Activated naive CD8-positive, alpha-beta T cell treated with anti-CD3 and anti-CD28 coated beads, Interleukin-2, amount 50 U/mL, for 24 hours (primary cell): ENCODE measurements around the gene ADAMTS7.
"Not testable (repeated sequence)": the region's sequence is repeated elsewhere in the genome, so short reads cannot be mapped to it uniquely, and the experiment has no call there.

Experiments
- ATAC-seq: fragments of 150-1000 bp; cut with Tn5 transposase; one replicate; pipeline ENCODE4 v1.10.0; 2021
- DNase-seq: peaks from one replicate; pipeline ENCODE4 v3.0.0; 2021
- H3K27ac Mint-ChIP-seq: one replicate; pipeline ENCODE4 v1.8.0; 2021; ENCODE audit warnings: mild to moderate bottlenecking, mixed read lengths
- H3K27me3 Mint-ChIP-seq: one replicate; pipeline ENCODE4 v1.8.0; 2021; ENCODE audit warnings: mixed read lengths
- H3K36me3 Mint-ChIP-seq: one replicate; pipeline ENCODE4 v1.8.0; 2021; ENCODE audit warnings: low read depth, mixed read lengths
- H3K4me1 Mint-ChIP-seq: one replicate; pipeline ENCODE4 v1.8.0; 2021; ENCODE audit warnings: mixed read lengths
- H3K4me3 Mint-ChIP-seq: one replicate; pipeline ENCODE4 v1.8.0; 2021; ENCODE audit warnings: mild to moderate bottlenecking, moderate library complexity, mixed read lengths
- H3K9me3 Mint-ChIP-seq: one replicate; pipeline ENCODE4 v1.8.0; 2021; ENCODE audit warnings: mixed read lengths

ADAMTS7 gene

GRCh38 chr15:78811124-78811824, at the start of gene ADAMTS7:
Gene ADAMTS7 (minus strand): TSS chr15:78811464. CDS start chr15:78811220, 244 bp downstream.
- DNase-seq (peak; percentile 74), ATAC-seq (peak; percentile 87)
- Mint-ChIP-seq H3K4me1 (peaks cover 13% of the 10 kb centered on the region), H3K27ac (peak within 1 kb of the TSS; percentile 50), H3K9me3 (peaks cover 7% of the 10 kb centered on the region), H3K27me3 (peaks cover 41% of the 10 kb centered on the region), H3K36me3 (no peaks in the 10 kb centered on the region), H3K4me3 (peak within 1 kb of the TSS; percentile 73)

- H3K36me3 Mint-ChIP-seq: no peaks in the 10 kb centered on the region
- H3K27me3 Mint-ChIP-seq: no peaks in the 10 kb centered on the region
- H3K9me3 Mint-ChIP-seq: no peaks in the 10 kb centered on the region
- H3K4me3 Mint-ChIP-seq: peak overlapping the region; percentile 84
- DNase-seq: peak; percentile 83
- peaks cover 17% of the 10 kb centered on the region for H3K4me1 Mint-ChIP-seq
- peak overlapping the region; percentile 85 for H3K27ac Mint-ChIP-seq
- peak; percentile 94 for ATAC-seq
Measured at GRCh38 chr15:78859971-78860719, 48.9 kb upstream of the ADAMTS7 start.

GRCh38 chr15:78855746-78856145, 44.5 kb upstream of the ADAMTS7 start:
- H3K36me3 Mint-ChIP-seq: no peaks in the 10 kb centered on the region
- no peak for DNase-seq
- no peaks in the 10 kb centered on the region for H3K9me3 Mint-ChIP-seq
- no peak overlapping the region for H3K4me3 Mint-ChIP-seq
- H3K27me3 Mint-ChIP-seq: no peaks in the 10 kb centered on the region
- peak overlapping the region; percentile 69 for H3K27ac Mint-ChIP-seq
- peaks cover 24% of the 10 kb centered on the region for H3K4me1 Mint-ChIP-seq
- ATAC-seq: no peak

GRCh38 chr15:78854833-78855372, 43.6 kb upstream of the ADAMTS7 start:
- Mint-ChIP-seq H3K4me1 (peaks cover 19% of the 10 kb centered on the region), H3K9me3 (no peaks in the 10 kb centered on the region), H3K4me3 (no peak overlapping the region), H3K27me3 (no peaks in the 10 kb centered on the region), H3K36me3 (no peaks in the 10 kb centered on the region), H3K27ac (no peak overlapping the region)
- DNase-seq (no peak), ATAC-seq (no peak)

GRCh38 chr15:78853500-78853899, 42.2 kb upstream of the ADAMTS7 start:
- Mint-ChIP-seq H3K36me3 (no peaks in the 10 kb centered on the region), H3K9me3 (no peaks in the 10 kb centered on the region), H3K4me3 (no peak overlapping the region), H3K27me3 (no peaks in the 10 kb centered on the region), H3K27ac (no peak overlapping the region), H3K4me1 (peaks cover 17% of the 10 kb centered on the region)
- ATAC-seq (no peak), DNase-seq (no peak)

GRCh38 chr15:78850941-78851755, 39.9 kb upstream of the ADAMTS7 start:
- ATAC-seq: no peak
- no peaks in the 10 kb centered on the region for H3K27me3 Mint-ChIP-seq
- no peak overlapping the region for H3K27ac Mint-ChIP-seq
- H3K9me3 Mint-ChIP-seq: no peaks in the 10 kb centered on the region
- DNase-seq: no peak
- no peak overlapping the region for H3K4me3 Mint-ChIP-seq
- peaks cover 15% of the 10 kb centered on the region for H3K4me1 Mint-ChIP-seq
- H3K36me3 Mint-ChIP-seq: no peaks in the 10 kb centered on the region

- ATAC-seq (no peak), DNase-seq (no peak)
Measured at GRCh38 chr15:78850352-78850751, 39.1 kb upstream of the ADAMTS7 start.

GRCh38 chr15:78847387-78847906, 36.2 kb upstream of the ADAMTS7 start:
- H3K27me3 Mint-ChIP-seq, ATAC-seq, H3K27ac Mint-ChIP-seq, H3K9me3 Mint-ChIP-seq, H3K36me3 Mint-ChIP-seq, H3K4me1 Mint-ChIP-seq, H3K4me3 Mint-ChIP-seq, DNase-seq: not testable (repeated sequence)

More at GRCh38 chr15:78850352-78850751, 39.1 kb upstream of the ADAMTS7 start:
- Mint-ChIP-seq H3K27ac (no peak overlapping the region), H3K9me3 (no peaks in the 10 kb centered on the region), H3K36me3 (no peaks in the 10 kb centered on the region), H3K4me1 (peaks cover 9% of the 10 kb centered on the region), H3K4me3 (no peak overlapping the region), H3K27me3 (no peaks in the 10 kb centered on the region)

- H3K36me3 Mint-ChIP-seq, H3K27ac Mint-ChIP-seq, DNase-seq, H3K4me3 Mint-ChIP-seq, ATAC-seq, H3K27me3 Mint-ChIP-seq, H3K9me3 Mint-ChIP-seq: not testable (repeated sequence)
- peaks cover 12% of the 10 kb centered on the region for H3K4me1 Mint-ChIP-seq
Measured at GRCh38 chr15:78846906-78847305, 35.6 kb upstream of the ADAMTS7 start.

- no peaks in the 10 kb centered on the region for H3K36me3 Mint-ChIP-seq
- H3K27ac Mint-ChIP-seq: peak overlapping the region; percentile 90
- no peaks in the 10 kb centered on the region for H3K27me3 Mint-ChIP-seq
- H3K4me3 Mint-ChIP-seq: no peak overlapping the region
- ATAC-seq (no peak), DNase-seq (no peak)
- H3K9me3 Mint-ChIP-seq: no peaks in the 10 kb centered on the region
- H3K4me1 Mint-ChIP-seq: peaks cover 37% of the 10 kb centered on the region
Measured at GRCh38 chr15:78842519-78842918, 31.3 kb upstream of the ADAMTS7 start.

- H3K4me3 Mint-ChIP-seq: peak overlapping the region; percentile 27
- ATAC-seq (no peak), DNase-seq (no peak)
- peaks cover 37% of the 10 kb centered on the region for H3K4me1 Mint-ChIP-seq
- peak overlapping the region; percentile 90 for H3K27ac Mint-ChIP-seq
- H3K27me3 Mint-ChIP-seq: no peaks in the 10 kb centered on the region
- no peaks in the 10 kb centered on the region for H3K36me3 Mint-ChIP-seq
- H3K9me3 Mint-ChIP-seq: no peaks in the 10 kb centered on the region
Measured at GRCh38 chr15:78841891-78842290, 30.6 kb upstream of the ADAMTS7 start.

- H3K4me3 Mint-ChIP-seq: peak overlapping the region; percentile 27
- peak; percentile 82 for ATAC-seq
- no peaks in the 10 kb centered on the region for H3K9me3 Mint-ChIP-seq
- peak overlapping the region; percentile 90 for H3K27ac Mint-ChIP-seq
- no peak for DNase-seq
- no peaks in the 10 kb centered on the region for H3K36me3 Mint-ChIP-seq
- no peaks in the 10 kb centered on the region for H3K27me3 Mint-ChIP-seq
- H3K4me1 Mint-ChIP-seq: peaks cover 37% of the 10 kb centered on the region
Measured at GRCh38 chr15:78841376-78841706, 30.1 kb upstream of the ADAMTS7 start.

- Mint-ChIP-seq H3K9me3 (no peaks in the 10 kb centered on the region), H3K27ac (peak overlapping the region; percentile 90), H3K36me3 (no peaks in the 10 kb centered on the region), H3K27me3 (no peaks in the 10 kb centered on the region), H3K4me1 (peaks cover 37% of the 10 kb centered on the region), H3K4me3 (peak overlapping the region; percentile 27)
- peak; percentile 22 for ATAC-seq
- peak; percentile 36 for DNase-seq
Measured at GRCh38 chr15:78840661-78841375, 29.6 kb upstream of the ADAMTS7 start.

- Mint-ChIP-seq H3K27ac (peak overlapping the region; percentile 71), H3K4me1 (peaks cover 37% of the 10 kb centered on the region)
- not testable (repeated sequence) for H3K36me3 Mint-ChIP-seq, H3K27me3 Mint-ChIP-seq, H3K4me3 Mint-ChIP-seq, ATAC-seq, H3K9me3 Mint-ChIP-seq, DNase-seq
Measured at GRCh38 chr15:78839151-78839550, 27.9 kb upstream of the ADAMTS7 start.
